Endodermal cell (in vitro differentiated cells): Measurements from ENCODE around the gene IKZF2. TPM values are rescaled to one million over a fixed set of nuclear protein-coding genes. Genes with fewer than 3 reads are reported as not detected.
A peak's percentile ranks its signal among the peaks of the same experiment; 100 is the strongest.

Source experiments
- DNase-seq: peaks from one replicate; pipeline ENCODE4 v3.0.0-alpha.2; 2017
- H3K27ac ChIP-seq: 2 replicates; pipeline ENCODE4 v1.5.1; 2013; ENCODE audit warnings: mild to moderate bottlenecking, low read depth, low read length, moderate library complexity
- H3K27me3 ChIP-seq: 2 replicates; pipeline ENCODE4 v1.6.1; 2013; ENCODE audit warnings: mild to moderate bottlenecking, low read length, moderate library complexity; ENCODE audit not compliant: insufficient read depth, control insufficient read depth, poor library complexity, severe bottlenecking
- H3K36me3 ChIP-seq: 2 replicates; pipeline ENCODE4 v1.7.0; 2013; ENCODE audit warnings: mild to moderate bottlenecking, low read length, moderate library complexity; ENCODE audit not compliant: control insufficient read depth, insufficient read depth
- H3K4me1 ChIP-seq: one replicate; pipeline ENCODE4 v1.7.0; 2013; ENCODE audit warnings: low read length; ENCODE audit not compliant: control insufficient read depth, insufficient read depth
- H3K4me3 ChIP-seq: 2 replicates; pipeline ENCODE4 v1.5.1; 2013; ENCODE audit warnings: mild to moderate bottlenecking, low read length, moderate library complexity
- H3K9ac ChIP-seq: 2 replicates; pipeline ENCODE4 v1.6.1; 2013; ENCODE audit warnings: mild to moderate bottlenecking, low read length, moderate library complexity; ENCODE audit not compliant: poor library complexity, severe bottlenecking; ENCODE audit errors: extremely low read depth
- H3K9me3 ChIP-seq: 2 replicates; pipeline ENCODE4 v1.6.1; 2013; ENCODE audit warnings: mild to moderate bottlenecking, low read length, moderate library complexity; ENCODE audit not compliant: control insufficient read depth
- H3K27ac Mint-ChIP-seq: 2 replicates; pipeline ENCODE4 v1.8.0; 2020; ENCODE audit warnings: mixed read lengths
- H3K27me3 Mint-ChIP-seq: 2 replicates; pipeline ENCODE4 v1.8.0; 2021; ENCODE audit warnings: mild to moderate bottlenecking, mixed read lengths; ENCODE audit not compliant: insufficient read depth
- H3K36me3 Mint-ChIP-seq: 2 replicates; pipeline ENCODE4 v1.8.0; 2020; ENCODE audit warnings: low read depth, mixed read lengths
- H3K4me1 Mint-ChIP-seq: 2 replicates; pipeline ENCODE4 v1.8.0; 2020; ENCODE audit warnings: mixed read lengths
- H3K4me3 Mint-ChIP-seq: 2 replicates; pipeline ENCODE4 v1.8.0; 2020; ENCODE audit warnings: mild to moderate bottlenecking, moderate library complexity, mixed read lengths
- H3K9me3 Mint-ChIP-seq: 2 replicates; pipeline ENCODE4 v1.8.0; 2020; ENCODE audit warnings: mild to moderate bottlenecking, mixed read lengths
- WGBS, 2 experiments: methylation state at CpG; one replicate each; pipeline versions ENCODE4 v1.1.5 to v1.1.7; 2013; ENCODE audit warnings: missing lambda C conversion rate in 2 of 2, mixed read lengths in 1 of 2; ENCODE audit not compliant: insufficient coverage in 1 of 2, insufficient read length in 1 of 2; 5-methylcytosine and 5-hydroxymethylcytosine counted together
- total RNA-seq, 2 donors: library from RNA; stranded (reverse); fragmentation: NEBNext Ultra II Directional in 1 of 2; extraction: Animal tissue kit (Norgen Biotek cat#: 25700) in 1 of 2; gene quantifications; 2 replicates in 1 of 2; 3 replicates in 1 of 2; pipeline ENCODE4 v1.2.1, GENCODE V29; 2021
- TF ChIP-seq, protein P1 (sequence below): fragments of 200-600 bp; sonication (generic); conservative IDR thresholded peaks from 2 replicates; pipeline ENCODE4 v1.5.0; 2021; ENCODE audit warnings: antibody characterized with exemption, mild to moderate bottlenecking

Gene IKZF2
- total RNA-seq, 2 donors from 2014 or later, result 3.9 to 8.7 TPM

DNA sequence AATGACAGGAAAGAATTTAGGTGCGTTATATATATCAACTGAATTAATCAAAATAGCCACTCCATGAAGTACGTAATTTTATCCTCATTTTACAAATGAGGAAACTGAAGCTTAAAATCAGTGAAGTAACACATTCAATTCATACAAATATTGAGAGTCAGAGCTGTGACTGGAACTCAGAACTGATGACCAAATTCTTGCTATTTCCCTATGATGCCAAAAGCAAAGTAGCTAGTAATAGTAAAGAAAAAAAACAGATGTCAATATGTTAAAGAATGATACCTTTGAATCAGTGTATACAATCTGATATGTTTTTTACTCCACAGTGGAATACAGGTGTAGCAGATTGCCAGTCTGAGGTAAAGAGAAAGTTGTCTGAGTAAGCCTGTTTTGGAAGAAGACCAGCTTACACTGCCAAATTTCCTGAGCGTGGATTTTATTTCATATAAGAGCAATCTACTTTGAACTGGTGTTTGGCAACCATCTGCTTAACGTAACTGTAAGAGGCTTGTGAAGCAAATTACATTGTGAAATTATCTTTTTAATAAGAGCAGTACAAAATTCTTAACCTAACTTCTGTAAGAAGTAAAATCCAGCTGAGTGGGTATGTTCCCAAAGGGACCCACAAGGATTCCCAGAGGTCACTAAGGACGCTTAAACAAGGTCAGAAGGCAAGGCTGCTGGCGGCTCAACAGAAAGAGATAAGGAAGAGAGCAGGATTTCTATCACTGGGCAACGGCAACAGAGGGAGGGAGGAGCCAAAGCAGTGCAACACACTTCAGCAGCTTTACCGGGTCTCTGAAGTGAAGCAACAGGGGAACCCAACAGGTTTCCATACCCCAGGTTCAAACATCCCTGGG, 85.6 kb downstream of the IKZF2 start:
- Mint-ChIP-seq H3K4me1 (peaks cover 14% of the 10 kb centered on the region), H3K4me3 (no peak overlapping the region), H3K9me3 (no peaks in the 10 kb centered on the region), H3K27ac (peak overlapping the region; percentile 33), H3K36me3 (no peaks in the 10 kb centered on the region), H3K27me3 (no peaks in the 10 kb centered on the region)
- no peak overlapping the region for H3K27ac ChIP-seq
- no peak overlapping the region for H3K4me3 ChIP-seq
- TF ChIP-seq, protein P1, sequence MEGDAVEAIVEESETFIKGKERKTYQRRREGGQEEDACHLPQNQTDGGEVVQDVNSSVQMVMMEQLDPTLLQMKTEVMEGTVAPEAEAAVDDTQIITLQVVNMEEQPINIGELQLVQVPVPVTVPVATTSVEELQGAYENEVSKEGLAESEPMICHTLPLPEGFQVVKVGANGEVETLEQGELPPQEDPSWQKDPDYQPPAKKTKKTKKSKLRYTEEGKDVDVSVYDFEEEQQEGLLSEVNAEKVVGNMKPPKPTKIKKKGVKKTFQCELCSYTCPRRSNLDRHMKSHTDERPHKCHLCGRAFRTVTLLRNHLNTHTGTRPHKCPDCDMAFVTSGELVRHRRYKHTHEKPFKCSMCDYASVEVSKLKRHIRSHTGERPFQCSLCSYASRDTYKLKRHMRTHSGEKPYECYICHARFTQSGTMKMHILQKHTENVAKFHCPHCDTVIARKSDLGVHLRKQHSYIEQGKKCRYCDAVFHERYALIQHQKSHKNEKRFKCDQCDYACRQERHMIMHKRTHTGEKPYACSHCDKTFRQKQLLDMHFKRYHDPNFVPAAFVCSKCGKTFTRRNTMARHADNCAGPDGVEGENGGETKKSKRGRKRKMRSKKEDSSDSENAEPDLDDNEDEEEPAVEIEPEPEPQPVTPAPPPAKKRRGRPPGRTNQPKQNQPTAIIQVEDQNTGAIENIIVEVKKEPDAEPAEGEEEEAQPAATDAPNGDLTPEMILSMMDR, result no peak
- H3K9ac ChIP-seq, result no peak overlapping the region
- H3K9me3 ChIP-seq, result no peaks in the 10 kb centered on the region
- DNase-seq, result peak; percentile 67
- WGBS, 2 experiments, result 68 to 69% methylated on average over 5 to 8 of the region's 8 CpGs
- no peaks in the 10 kb centered on the region for H3K36me3 ChIP-seq
- no peaks in the 10 kb centered on the region for H3K27me3 ChIP-seq
- peaks cover 2% of the 10 kb centered on the region for H3K4me1 ChIP-seq

DNA sequence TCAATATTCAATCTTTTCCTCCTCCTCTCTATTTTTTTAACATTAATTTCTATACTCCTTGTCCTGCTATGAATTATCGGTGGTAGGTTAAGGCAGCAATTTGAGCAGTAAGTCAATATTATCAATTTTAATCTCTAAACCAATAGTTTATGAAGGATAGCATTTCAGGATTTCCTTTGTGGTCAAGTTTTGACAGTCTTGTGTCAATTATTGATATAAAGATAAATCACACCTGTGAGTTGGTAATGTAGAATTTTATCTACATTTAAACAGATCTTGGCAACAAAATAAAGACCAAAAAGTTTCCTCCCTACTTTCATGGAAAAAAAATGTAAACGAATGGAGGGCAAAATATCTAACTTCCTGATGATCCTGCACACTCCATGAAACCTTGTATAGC, 87.3 kb downstream of the IKZF2 start:
- DNase-seq, result no peak
- no peaks in the 10 kb centered on the region for H3K4me1 ChIP-seq
- Mint-ChIP-seq H3K4me3 (no peak overlapping the region), H3K27me3 (no peaks in the 10 kb centered on the region), H3K27ac (no peak overlapping the region), H3K9me3 (no peaks in the 10 kb centered on the region), H3K4me1 (peaks cover 7% of the 10 kb centered on the region), H3K36me3 (no peaks in the 10 kb centered on the region)
- TF ChIP-seq, protein P1, result no peak
- no peak overlapping the region for H3K27ac ChIP-seq
- no peak overlapping the region for H3K4me3 ChIP-seq
- H3K9me3 ChIP-seq, result no peaks in the 10 kb centered on the region
- H3K36me3 ChIP-seq, result no peaks in the 10 kb centered on the region
- no peaks in the 10 kb centered on the region for H3K27me3 ChIP-seq
- 94 to 100% methylated on average over 1 to 2 of the region's 2 CpGs for WGBS, 2 experiments
- H3K9ac ChIP-seq, result no peak overlapping the region

DNA sequence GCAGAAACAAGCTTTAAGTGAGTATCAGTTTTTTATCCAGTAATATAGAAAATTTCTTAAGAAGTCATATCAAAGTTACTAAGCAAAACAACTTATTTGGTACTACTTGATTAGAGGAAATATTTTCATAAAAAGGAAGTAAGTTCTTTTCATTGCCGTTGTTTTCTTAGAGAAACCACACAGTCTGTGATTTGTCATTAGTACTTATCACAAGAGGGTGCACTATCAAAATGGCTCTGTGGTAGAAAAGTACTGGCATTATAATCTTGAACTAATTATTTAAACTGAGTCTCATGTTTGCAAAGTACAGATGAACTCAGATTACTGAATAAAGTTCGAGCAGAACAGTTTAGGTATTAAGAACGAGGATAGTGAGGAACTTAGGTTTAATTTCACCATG, 93.4 kb downstream of the IKZF2 start:
- Mint-ChIP-seq H3K4me1 (no peaks in the 10 kb centered on the region), H3K36me3 (no peaks in the 10 kb centered on the region), H3K27ac (no peak overlapping the region), H3K27me3 (no peaks in the 10 kb centered on the region), H3K4me3 (no peak overlapping the region), H3K9me3 (no peaks in the 10 kb centered on the region)
- H3K36me3 ChIP-seq, result no peaks in the 10 kb centered on the region
- no peaks in the 10 kb centered on the region for H3K9me3 ChIP-seq
- H3K27ac ChIP-seq, result no peak overlapping the region
- no peaks in the 10 kb centered on the region for H3K27me3 ChIP-seq
- no peak overlapping the region for H3K4me3 ChIP-seq
- H3K9ac ChIP-seq, result no peak overlapping the region
- TF ChIP-seq, protein P1, result no peak
- no peaks in the 10 kb centered on the region for H3K4me1 ChIP-seq
- 89 to 90% methylated on average over 3 of the region's 3 CpGs for WGBS, 2 experiments
- DNase-seq, result no peak
